Dermis microvascular lymphatic vessel endothelial cell (primary cell): Measurements from ENCODE around the gene ST7. TPM values are rescaled to one million over a fixed set of nuclear protein-coding genes. Genes with fewer than 3 reads are reported as not detected.

Experiments used
- DNase-seq, 2 donors: peaks; one replicate each; pipeline versions ENCODE4 v3.0.0 to v3.0.0-alpha.2; 2010; ENCODE audit warnings: low read depth in 2 of 2
- total RNA-seq: library from RNA; depleted of rRNA; stranded (reverse); fragments of >200 nt; gene quantifications from 2 replicates; pipeline ENCODE4 v1.2.1, GENCODE V29; 2014

ST7 gene
- total RNA-seq, 1 donor from 2014 or later, result 12.5 TPM

GRCh38 chr7:117153016-117153545 is 199.8 kb downstream of the ST7 start:
- DNase-seq, result no peak

GRCh38 chr7:117154721-117155120 is 201.4 kb downstream of the ST7 start:
- no peak for DNase-seq

- no peak for DNase-seq
These were observed 202.4 kb downstream of the ST7 start for GRCh38 chr7:117155694-117156093.

- DNase-seq, result peak; percentile 85 to 89
These were observed 204.2 kb downstream of the ST7 start for GRCh38 chr7:117157241-117158209.

- no peak for DNase-seq
These were observed 205.8 kb downstream of the ST7 start for GRCh38 chr7:117158941-117159697.

GRCh38 chr7:117163101-117163500 is 209.8 kb downstream of the ST7 start:
- DNase-seq, result no peak

- no peak for DNase-seq
These were observed 211.3 kb downstream of the ST7 start for GRCh38 chr7:117164620-117165019.

- DNase-seq, result no peak
These were observed 212.4 kb downstream of the ST7 start for GRCh38 chr7:117165656-117166055.

GRCh38 chr7:117169907-117170306 is 216.6 kb downstream of the ST7 start:
- DNase-seq, result peak in 1 of 2 donors; percentile 82

GRCh38 chr7:117171106-117171505 is 217.8 kb downstream of the ST7 start:
- DNase-seq, result no peak

- no peak for DNase-seq
These were observed 219.0 kb downstream of the ST7 start for GRCh38 chr7:117172283-117172682.

GRCh38 chr7:117173035-117173770 is 219.9 kb downstream of the ST7 start:
- no peak for DNase-seq

- no peak for DNase-seq
These were observed 222.9 kb downstream of the ST7 start for GRCh38 chr7:117176206-117176605.

- DNase-seq, result no peak
These were observed 225.3 kb downstream of the ST7 start for GRCh38 chr7:117178600-117178999.

GRCh38 chr7:117179701-117180100 is 226.4 kb downstream of the ST7 start:
- no peak for DNase-seq

GRCh38 chr7:117183729-117184128 is 230.4 kb downstream of the ST7 start:
- no peak for DNase-seq

- DNase-seq, result peak; percentile 17 to 33
These were observed 231.1 kb downstream of the ST7 start for GRCh38 chr7:117184367-117184766.

GRCh38 chr7:117185124-117185523 is 231.8 kb downstream of the ST7 start:
- no peak for DNase-seq

- peak in 1 of 2 donors; percentile 55 for DNase-seq
These were observed 233.1 kb downstream of the ST7 start for GRCh38 chr7:117186218-117187010.

- DNase-seq, result no peak
These were observed 235.1 kb downstream of the ST7 start for GRCh38 chr7:117188376-117188775.
